GM21360 (cell line): ENCODE results near the gene SERPINB6.
A peak's percentile ranks its signal among the peaks of the same experiment; 100 is the strongest.

Experiments
- ATAC-seq: cut with Tn5 transposase; IDR thresholded peaks from one replicate; pipeline ENCODE4 v1.9.1; 2021; ENCODE audit warnings: mild to moderate bottlenecking, moderate library complexity; ENCODE audit not compliant: unreplicated experiment

Gene SERPINB6

GRCh38 chr6:2999618-3000557, 28.5 kb upstream of the SERPINB6 start, which contains the start of gene NQO2:
Gene NQO2 (plus strand): TSS chr6:2999894. CDS start chr6:3006553, 6,659 bp downstream.
- peak; percentile 63 for ATAC-seq

- ATAC-seq, result peak; percentile 14
These were observed 27.7 kb upstream of the SERPINB6 start for GRCh38 chr6:2998998-2999617.

DNA sequence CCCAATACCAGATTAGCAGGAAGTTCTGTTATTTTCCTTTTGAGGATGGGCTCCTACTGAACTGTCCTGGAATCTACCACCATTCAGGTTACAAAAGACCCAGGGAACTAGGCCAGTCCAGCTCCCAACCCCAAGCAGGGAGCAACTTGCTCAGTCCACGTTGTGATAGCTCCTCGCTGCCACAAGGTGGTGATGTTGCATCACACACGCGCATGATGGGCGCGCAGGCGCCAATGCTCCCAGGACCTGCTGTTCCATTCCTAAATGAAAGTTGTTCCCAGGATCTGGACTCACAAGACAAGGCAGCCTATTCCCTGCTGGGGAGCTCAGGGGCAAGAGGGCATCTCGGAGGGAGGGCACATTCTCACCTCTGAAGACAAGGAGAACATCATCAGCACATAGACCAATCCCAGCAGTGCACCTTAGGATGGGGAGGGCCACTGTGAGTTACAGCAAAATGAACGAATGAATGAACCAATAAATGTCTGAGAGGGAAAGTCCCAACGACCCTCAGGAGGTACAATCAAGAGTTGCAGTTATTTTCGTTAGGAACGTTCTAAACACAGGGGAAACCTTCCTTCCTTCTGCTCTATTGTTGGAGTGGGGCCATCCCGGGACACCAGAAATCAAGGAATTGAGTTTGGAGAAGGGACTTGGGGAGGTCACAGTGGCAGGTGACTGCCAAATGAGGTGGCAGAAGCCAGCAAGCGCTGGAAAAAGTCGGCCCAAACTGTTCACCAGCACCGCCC, 27.1 kb upstream of the SERPINB6 start:
- peak; percentile 43 for ATAC-seq

GRCh38 chr6:2993755-2994317, 22.5 kb upstream of the SERPINB6 start:
- no peak for ATAC-seq

DNA sequence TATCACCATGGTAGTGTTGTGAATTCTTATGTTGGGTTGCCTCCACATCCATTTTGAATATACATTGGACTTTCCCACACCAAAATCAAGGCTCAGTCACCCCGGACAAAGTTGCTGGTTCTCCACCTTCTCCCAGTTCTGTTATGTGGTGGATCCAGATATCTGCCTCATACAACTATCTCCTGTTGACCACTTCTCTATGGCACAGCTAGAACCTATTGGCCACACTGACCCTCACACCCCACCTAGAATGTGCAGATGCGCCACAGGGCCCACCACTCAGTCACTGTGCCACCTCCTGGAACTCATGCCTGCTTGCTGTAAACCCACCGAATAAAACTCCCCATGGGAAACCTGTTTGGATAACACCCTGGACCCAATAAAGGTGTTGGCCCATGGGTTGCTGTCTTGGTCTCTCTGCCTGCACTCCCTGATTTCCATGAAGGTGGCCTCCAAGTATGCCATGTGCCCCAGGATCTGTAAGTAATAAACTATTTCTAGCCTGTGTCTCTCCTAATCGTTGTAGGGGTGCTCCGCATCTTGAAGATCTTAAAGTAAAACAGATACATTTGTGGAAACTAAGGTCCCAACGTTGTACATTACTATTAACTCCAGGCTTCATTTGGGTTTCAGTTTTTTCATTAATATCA, 21.1 kb upstream of the SERPINB6 start:
- ATAC-seq, result no peak

GRCh38 chr6:2990932-2991506, 19.7 kb upstream of the SERPINB6 start:
- ATAC-seq, result no peak

DNA sequence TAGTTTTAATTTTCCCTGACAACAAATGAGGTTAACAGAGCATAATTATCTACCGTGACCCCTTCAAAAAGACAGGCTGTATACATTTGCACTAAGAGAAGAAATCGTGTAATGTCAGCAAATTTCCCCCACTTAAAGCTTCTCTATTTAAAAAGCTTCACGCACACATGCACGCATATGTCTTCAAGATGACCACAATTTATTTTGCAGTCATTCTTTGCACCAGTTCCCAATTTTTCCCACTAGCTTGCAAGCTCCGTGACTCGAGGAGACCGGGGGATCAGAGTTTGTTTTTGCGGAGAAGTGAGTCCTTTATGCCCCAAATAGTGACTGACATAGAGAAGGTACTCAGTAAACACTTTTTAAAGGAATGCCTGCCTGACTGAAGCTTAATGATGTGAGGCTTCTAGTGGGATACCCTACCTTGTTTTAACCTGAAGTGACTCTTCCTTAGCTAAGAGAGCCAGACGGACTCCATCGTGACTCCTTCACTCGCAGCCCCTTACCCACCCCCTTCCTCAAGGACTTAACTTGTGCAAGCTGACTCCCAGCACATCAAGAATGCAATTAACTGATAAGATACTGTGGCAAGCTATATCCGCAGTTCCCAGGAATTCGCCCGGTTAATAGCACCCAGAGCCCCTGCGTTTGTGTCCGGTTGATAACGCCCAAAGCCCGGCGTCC, 19.0 kb upstream of the SERPINB6 start:
- ATAC-seq, result no peak

DNA sequence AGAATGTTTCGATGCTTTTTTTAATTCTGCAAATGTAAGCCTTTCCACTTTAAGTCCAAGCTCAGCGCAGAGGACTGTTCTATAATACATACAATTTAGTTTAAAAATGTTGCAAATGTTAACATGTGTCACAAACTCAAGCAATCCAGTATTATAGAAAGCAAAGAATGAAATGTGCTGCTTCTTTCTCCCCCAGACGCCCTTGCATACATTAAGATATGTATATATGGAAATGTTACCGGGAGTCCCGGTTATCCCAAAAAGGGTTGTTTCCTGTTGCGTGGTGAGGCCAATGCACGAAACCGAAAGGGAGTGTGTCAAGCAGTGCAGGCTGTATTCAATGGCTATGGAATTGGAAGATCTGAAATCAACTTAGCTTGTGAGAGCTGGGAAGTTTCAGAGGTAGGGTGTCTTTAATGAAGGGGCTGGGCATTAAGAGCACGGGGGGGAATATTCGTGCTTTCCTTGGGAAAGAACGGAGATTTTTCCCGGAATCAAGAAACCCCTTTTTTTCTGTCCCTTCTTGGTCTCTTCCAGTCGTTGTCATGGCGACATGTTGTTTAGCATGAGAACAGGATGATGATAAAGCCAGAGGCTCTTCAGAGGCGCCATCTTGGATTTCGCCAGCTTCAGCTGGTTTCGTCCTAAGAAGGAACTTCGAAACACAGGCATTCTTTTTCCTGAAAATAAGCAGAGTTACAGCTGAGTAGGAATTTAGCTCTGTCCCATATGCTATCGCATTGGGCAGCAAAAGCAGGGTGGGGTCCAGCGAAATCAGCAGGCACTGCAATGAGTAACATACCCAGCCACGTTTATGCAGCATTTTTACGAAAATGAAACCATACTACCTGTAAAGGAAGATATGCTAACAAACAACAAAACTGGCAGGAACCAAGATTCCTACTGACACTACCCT, 18.2 kb upstream of the SERPINB6 start:
- peak; percentile 63 for ATAC-seq

- ATAC-seq, result peak; percentile 74
These were observed 17.3 kb upstream of the SERPINB6 start for GRCh38 chr6:2988426-2989331.

DNA sequence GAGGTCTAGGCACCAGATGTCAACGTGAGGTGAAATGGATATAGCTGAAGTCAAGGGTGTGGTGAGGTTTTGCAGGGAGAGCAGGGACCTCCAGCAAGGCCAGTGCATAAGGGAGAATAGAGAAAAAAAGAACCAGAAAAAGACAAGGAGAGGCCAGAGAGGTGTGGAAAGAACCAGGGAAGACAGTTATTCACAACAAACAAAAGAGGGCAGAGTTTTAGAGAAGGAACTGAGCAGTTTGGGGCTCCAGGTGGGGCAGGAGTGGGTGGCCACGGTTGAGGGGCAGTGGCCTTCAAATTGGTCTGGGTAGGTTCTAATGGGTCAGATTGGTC, 16.7 kb upstream of the SERPINB6 start:
- ATAC-seq, result no peak

- no peak for ATAC-seq
These were observed 15.4 kb upstream of the SERPINB6 start for GRCh38 chr6:2986722-2987221.

DNA sequence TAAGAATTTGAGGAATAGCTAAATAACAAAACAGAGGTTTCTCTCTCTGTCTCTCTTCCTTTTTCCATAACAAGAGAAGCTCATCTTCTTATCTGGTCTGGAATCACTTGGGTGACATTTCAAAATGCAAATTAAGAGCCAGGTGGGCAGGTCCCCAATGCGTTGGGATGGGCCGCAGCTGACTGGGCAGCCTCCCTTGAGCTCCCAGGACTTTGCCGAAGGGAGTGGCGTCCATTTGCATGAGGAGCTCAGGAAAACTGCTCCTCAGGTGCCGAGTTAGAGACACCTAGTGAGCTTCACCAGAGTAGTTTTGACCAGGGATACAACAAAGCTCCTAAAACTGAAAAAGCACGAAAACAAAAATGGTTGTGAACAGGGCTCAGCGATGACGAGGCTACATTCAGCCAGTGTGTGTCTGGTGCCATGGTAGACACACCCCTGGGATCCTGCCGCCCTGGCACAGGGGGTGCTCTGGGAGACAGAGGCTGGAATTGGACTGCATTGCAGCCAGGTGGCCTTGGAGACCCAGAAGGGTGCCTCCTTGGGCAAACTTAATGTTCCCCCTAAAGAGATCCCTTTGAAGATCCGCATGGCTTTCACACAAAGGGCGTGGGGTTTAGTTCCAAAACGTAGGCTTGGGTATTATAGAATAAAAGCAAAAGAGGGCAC, 13.5 kb upstream of the SERPINB6 start:
- no peak for ATAC-seq

- ATAC-seq, result no peak
These were observed 11.2 kb upstream of the SERPINB6 start for GRCh38 chr6:2982426-2983117.

- no peak for ATAC-seq
These were observed 9.1 kb upstream of the SERPINB6 start for GRCh38 chr6:2980465-2980855.

- ATAC-seq, result no peak
These were observed 8.6 kb upstream of the SERPINB6 start for GRCh38 chr6:2979819-2980464.

- no peak for ATAC-seq
These were observed 7.6 kb upstream of the SERPINB6 start for GRCh38 chr6:2978923-2979322.
